CD14-positive monocyte (primary cell): ENCODE data around the gene GATA3. TPM values are rescaled to one million over a fixed set of nuclear protein-coding genes. Genes with fewer than 3 reads are reported as not detected.

Source experiments
- DNase-seq, 3 donors: peaks; one replicate each; pipeline ENCODE4 v3.0.0-alpha.2; 2011 to 2022
- H2AFZ ChIP-seq: 2 replicates; pipeline ENCODE4 v1.6.0; 2012; ENCODE audit warnings: mild to moderate bottlenecking, low read depth, low read length, inconsistent platforms; ENCODE audit not compliant: insufficient read depth, poor library complexity, severe bottlenecking
- H3K27ac ChIP-seq, 2 donors: 1 replicate in 1 of 2; 2 replicates in 1 of 2; pipeline ENCODE4 v1.5.1; 2012 to 2013; ENCODE audit warnings: low read length in 2 of 2, control low read depth in 1 of 2, inconsistent platforms in 1 of 2, low read depth in 1 of 2, mild to moderate bottlenecking in 1 of 2
- H3K27me3 ChIP-seq, 2 donors: one replicate each; pipeline versions ENCODE4 v1.6.0 to v1.6.1; 2011 to 2013; ENCODE audit warnings: low read length in 2 of 2; ENCODE audit not compliant: control insufficient read depth in 2 of 2, insufficient read depth in 2 of 2
- H3K36me3 ChIP-seq, 2 donors: replicated peaks in 1 of 2; 1 replicate in 1 of 2; 2 replicates in 1 of 2; pipeline versions ENCODE4 v1.5.1 to v1.6.1; 2012 to 2013; ENCODE audit warnings: low read length in 2 of 2, control low read depth in 1 of 2, inconsistent platforms in 1 of 2, mild to moderate bottlenecking in 1 of 2; ENCODE audit not compliant: insufficient read depth in 2 of 2, control insufficient read depth in 1 of 2
- H3K4me1 ChIP-seq, 2 donors: 1 replicate in 1 of 2; 2 replicates in 1 of 2; pipeline versions ENCODE4 v1.5.1 to v1.6.1; 2012 to 2013; ENCODE audit warnings: low read length in 2 of 2, control low read depth in 1 of 2, inconsistent platforms in 1 of 2, mild to moderate bottlenecking in 1 of 2, moderate library complexity in 1 of 2; ENCODE audit not compliant: insufficient read depth in 2 of 2, control insufficient read depth in 1 of 2
- H3K4me2 ChIP-seq: replicated peaks from 2 replicates; pipeline ENCODE3; 2012; ENCODE audit warnings: low read length, moderate library complexity, mild to moderate bottlenecking; ENCODE audit not compliant: poor library complexity, severe bottlenecking; ENCODE audit errors: extremely low read depth
- H3K4me3 ChIP-seq, 3 experiments: fragments of 200-600 bp in 1 of 3; sonication (generic) in 1 of 3; replicated peaks in 1 of 3; 1 replicate in 2 of 3; 2 replicates in 1 of 3; pipeline ENCODE4 v1.5.1; 2011 to 2013; ENCODE audit warnings: low read length in 3 of 3, mild to moderate bottlenecking in 3 of 3, control low read depth in 2 of 3, low read depth in 2 of 3, inconsistent platforms in 1 of 3, moderate library complexity in 1 of 3
- H3K79me2 ChIP-seq: 2 replicates; pipeline ENCODE4 v1.6.0; 2012; ENCODE audit warnings: mild to moderate bottlenecking, control low read depth, inconsistent platforms, low read length, moderate library complexity; ENCODE audit not compliant: insufficient read depth
- H3K9ac ChIP-seq: 2 replicates; pipeline ENCODE4 v1.6.0; 2017; ENCODE audit warnings: low read length, mild to moderate bottlenecking; ENCODE audit not compliant: insufficient read depth, poor library complexity, severe bottlenecking
- H3K9me3 ChIP-seq, 2 donors: replicated peaks in 1 of 2; 1 replicate in 1 of 2; 2 replicates in 1 of 2; pipeline versions ENCODE4 v1.5.1 to v1.6.1; 2012 to 2013; ENCODE audit warnings: low read length in 2 of 2, control low read depth in 1 of 2; ENCODE audit not compliant: control insufficient read depth in 1 of 2, insufficient read depth in 1 of 2
- H4K20me1 ChIP-seq: 2 replicates; pipeline ENCODE4 v1.6.0; 2012; ENCODE audit warnings: mild to moderate bottlenecking, low read length, control low read depth, moderate library complexity; ENCODE audit not compliant: insufficient read depth
- H3K27ac Mint-ChIP-seq, 7 donors: one replicate each; pipeline ENCODE4 v1.8.0; 2020; ENCODE audit warnings: mild to moderate bottlenecking in 7 of 7, mixed read lengths in 7 of 7, moderate library complexity in 6 of 7, inconsistent platforms in 2 of 7
- H3K27me3 Mint-ChIP-seq, 3 donors: one replicate each; pipeline ENCODE4 v1.8.0; 2021 to 2022; ENCODE audit warnings: low read depth in 3 of 3, mild to moderate bottlenecking in 3 of 3, mixed read lengths in 3 of 3, moderate library complexity in 3 of 3, inconsistent platforms in 1 of 3
- H3K36me3 Mint-ChIP-seq, 2 donors: one replicate each; pipeline ENCODE4 v1.8.0; 2020; ENCODE audit warnings: mixed read lengths in 2 of 2, inconsistent platforms in 1 of 2, mild to moderate bottlenecking in 1 of 2
- H3K4me1 Mint-ChIP-seq: one replicate; pipeline ENCODE4 v1.8.0; 2020; ENCODE audit warnings: mild to moderate bottlenecking, mixed read lengths
- H3K4me3 Mint-ChIP-seq, 2 donors: one replicate each; pipeline ENCODE4 v1.8.0; 2020; ENCODE audit warnings: mild to moderate bottlenecking in 2 of 2, mixed read lengths in 2 of 2, moderate library complexity in 1 of 2
- H3K9me3 Mint-ChIP-seq, 7 donors: one replicate each; pipeline ENCODE4 v1.8.0; 2020 to 2022; ENCODE audit warnings: mixed read lengths in 7 of 7, mild to moderate bottlenecking in 6 of 7, moderate library complexity in 6 of 7, inconsistent platforms in 2 of 7
- CTCF ChIP-seq: fragments of 200-600 bp; IDR thresholded peaks from one replicate; pipeline ENCODE4 v1.8.0; 2022; ENCODE audit warnings: antibody characterized with exemption, mild to moderate bottlenecking
- WGBS: methylation state at CpG from one replicate; pipeline ENCODE4 v1.1.5; 2013; ENCODE audit warnings: missing lambda C conversion rate; ENCODE audit not compliant: insufficient coverage; 5-methylcytosine and 5-hydroxymethylcytosine counted together
- intact Hi-C, 2 donors: fragments of 100-400 bp; cut with micrococcal nuclease; formaldehyde crosslinking; loops; one replicate each; pipeline versions ENCODE4 v1.15.0 to v1.15.1; 2023
- polyA plus RNA-seq, 3 donors: library from polyadenylated mRNA; depleted of rRNA in 1 of 3; unstranded in 2 of 3; stranded (reverse) in 1 of 3; fragments of 300-500 nt in 2 of 3; fragments of >200 nt in 1 of 3; fragmentation: Illumina TruSeq in 2 of 3; gene quantifications; 1 replicate in 2 of 3; 2 replicates in 1 of 3; pipeline ENCODE4 v1.2.3, GENCODE V29; 2012 to 2021

The GATA3 gene
- polyA plus RNA-seq, 3 donors, result 0.07 to 0.08 TPM; not detected in 1

- H3K36me3 Mint-ChIP-seq, result peaks cover 7 to 15% of the 10 kb centered on the region in 2 donors
- peak overlapping the region; percentile 74 to 95 for H3K4me3 Mint-ChIP-seq
- Histone ChIP-seq H3K36me3 (no peaks in the 10 kb centered on the region), H3K4me2 (peak overlapping the region; percentile 72), H3K9me3 (peaks cover 3 to 46% of the 10 kb centered on the region in 2 donors), H3K4me3 (peak overlapping the region; percentile 4 to 65 (median 10)), H3K27ac (no peak overlapping the region), H3K27me3 (peaks cover 74 to 97% of the 10 kb centered on the region in 2 donors), H2AFZ (no peak overlapping the region), H3K79me2 (no peaks in the 10 kb centered on the region), H3K9ac (no peak overlapping the region), H4K20me1 (no peaks in the 10 kb centered on the region), H3K4me1 (peaks cover 29 to 54% of the 10 kb centered on the region in 2 donors)
- peak overlapping the region in 2 of 7 donors; percentile 37 to 72 for H3K27ac Mint-ChIP-seq
- DNase-seq, result peak; percentile 35 to 55 (median 40)
- under 1% methylated on average over 48 of the region's 60 CpGs for WGBS
- TF ChIP-seq CTCF, result peak; percentile 19
- intact Hi-C loops, result no loop called here
- H3K4me1 Mint-ChIP-seq, result peaks cover 50% of the 10 kb centered on the region
- peaks cover 83 to 98% (median 84%) of the 10 kb centered on the region in 3 donors for H3K27me3 Mint-ChIP-seq
- H3K9me3 Mint-ChIP-seq, result peaks cover 0 to 38% (median 28%) of the 10 kb centered on the region in 7 donors
Measured at GRCh38 chr10:8053446-8054243, 843 bp upstream of the GATA3 start.

GRCh38 chr10:8054244-8054493 lies 319 bp upstream of the GATA3 start:
- intact Hi-C loops, result no loop called here
- WGBS, result 0% methylated on average over 14 of the region's 25 CpGs
- Histone ChIP-seq H3K79me2 (no peaks in the 10 kb centered on the region), H3K4me1 (peaks cover 29 to 54% of the 10 kb centered on the region in 2 donors), H3K4me2 (peak overlapping the region; percentile 72), H4K20me1 (no peaks in the 10 kb centered on the region), H3K9ac (no peak overlapping the region), H3K9me3 (peaks cover 3 to 45% of the 10 kb centered on the region in 2 donors), H3K27me3 (peaks cover 75 to 97% of the 10 kb centered on the region in 2 donors), H3K4me3 (peak overlapping the region in 1 of 3 experiments; percentile 65), H3K27ac (no peak overlapping the region), H2AFZ (peak overlapping the region; percentile 41), H3K36me3 (no peaks in the 10 kb centered on the region)
- peaks cover 83 to 98% (median 84%) of the 10 kb centered on the region in 3 donors for H3K27me3 Mint-ChIP-seq
- peak overlapping the region; percentile 74 to 95 for H3K4me3 Mint-ChIP-seq
- H3K27ac Mint-ChIP-seq, result peak overlapping the region in 1 of 7 donors; percentile 72
- H3K36me3 Mint-ChIP-seq, result peaks cover 7 to 15% of the 10 kb centered on the region in 2 donors
- peaks cover 48% of the 10 kb centered on the region for H3K4me1 Mint-ChIP-seq
- peaks cover 0 to 38% (median 27%) of the 10 kb centered on the region in 7 donors for H3K9me3 Mint-ChIP-seq
- no peak for TF ChIP-seq CTCF
- no peak for DNase-seq
